ENCODE data around the gene UBE2D2.

UBE2D2 gene

DNA sequence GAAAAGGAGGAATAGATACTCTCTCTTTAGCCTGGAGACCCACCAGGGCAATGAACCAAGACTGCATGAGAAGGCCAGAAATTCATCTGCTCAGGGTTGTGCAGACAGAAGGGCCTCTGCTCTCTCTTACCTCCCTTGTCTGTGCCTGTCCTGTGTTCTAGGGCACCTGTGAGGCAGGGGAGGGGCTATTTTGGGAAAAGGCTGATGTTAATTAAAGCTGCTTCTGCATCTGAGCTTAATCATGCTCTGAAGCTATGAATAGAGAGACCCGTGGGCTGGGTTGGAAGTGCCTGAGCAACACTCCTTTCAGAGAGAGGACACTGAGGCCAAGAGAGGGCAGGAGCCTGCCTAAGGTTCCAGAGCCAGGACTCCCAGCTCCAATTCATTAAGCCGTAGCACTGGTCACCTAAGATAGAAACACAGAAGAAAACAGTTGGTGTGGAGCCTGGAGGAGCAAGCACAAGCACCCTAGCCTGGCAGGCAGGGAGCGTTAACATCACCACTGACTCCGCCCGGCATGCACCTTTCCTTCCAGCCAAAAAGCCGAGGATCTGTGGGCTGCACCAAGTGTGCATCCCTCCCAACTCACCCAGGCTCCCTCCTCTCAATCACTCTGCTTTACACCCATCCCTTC lies 47.2 kb upstream of the UBE2D2 start:
- Histone ChIP-seq H3K4ac (ENCODE audit: low read length) (no peak overlapping the region), H3K18ac (ENCODE audit: low read length) (no peak overlapping the region), H3K23ac (ENCODE audit: low read depth, low read length, poor library complexity) (no peak overlapping the region), H3K14ac (ENCODE audit: low read length) (no peak overlapping the region), H3K4me2 (ENCODE audit: insufficient read depth, low read length, poor library complexity, severe bottlenecking) (no peak overlapping the region), H2BK12ac (ENCODE audit: low read length) (no peak overlapping the region), H3K36me3 (replicated peaks in 1 of 2; ENCODE audit: control insufficient read depth in 2 of 2, insufficient read depth in 2 of 2, low read length in 2 of 2) (no peaks in the 10 kb centered on the region), H3K4me3 (ENCODE audit: low read length in 2 of 2) (peak overlapping the region in 1 of 2 donors; percentile 5), H2AK5ac (ENCODE audit: low read depth, low read length) (no peak overlapping the region), H2AFZ (ENCODE audit: low read length) (peak overlapping the region; percentile 53), H2BK5ac (ENCODE audit: low read length) (no peak overlapping the region), H3K79me1 (ENCODE audit: low read depth, low read length) (no peaks in the 10 kb centered on the region), H3K4me1 (ENCODE audit: control insufficient read depth in 2 of 2, insufficient read depth in 1 of 2, low read depth in 1 of 2, low read length in 2 of 2) (peaks cover 3 to 7% of the 10 kb centered on the region in 2 donors), H3K9me3 (replicated peaks in 1 of 2; ENCODE audit: control insufficient read depth in 2 of 2, insufficient read depth in 1 of 2, low read depth in 1 of 2, low read length in 2 of 2) (no peaks in the 10 kb centered on the region), H2BK120ac (ENCODE audit: low read depth, low read length) (no peak overlapping the region), H4K8ac (ENCODE audit: low read depth, low read length) (no peak overlapping the region), H3K27ac (replicated peaks; ENCODE audit: low read length) (no peak overlapping the region), H2BK15ac (ENCODE audit: low read length) (no peak overlapping the region), H4K91ac (ENCODE audit: low read depth, low read length, poor library complexity) (no peak overlapping the region), H3K27me3 (ENCODE audit: control insufficient read depth in 3 of 3, insufficient read depth in 3 of 3, low read depth in 1 of 3, low read length in 3 of 3) (peaks cover 0 to 2% (median 0%) of the 10 kb centered on the region in 3 experiments), H3K9ac (ENCODE audit: low read depth, low read length, poor library complexity) (no peak overlapping the region)
- no CpG with 5 or more reads among the region's 6 CpGs for WGBS, 2 donors (ENCODE audit: extremely low coverage in 2 of 2, insufficient read length in 2 of 2, insufficient replicate concordance in 1 of 2)
- no peak for DNase-seq (ENCODE audit: low spot score)

DNA sequence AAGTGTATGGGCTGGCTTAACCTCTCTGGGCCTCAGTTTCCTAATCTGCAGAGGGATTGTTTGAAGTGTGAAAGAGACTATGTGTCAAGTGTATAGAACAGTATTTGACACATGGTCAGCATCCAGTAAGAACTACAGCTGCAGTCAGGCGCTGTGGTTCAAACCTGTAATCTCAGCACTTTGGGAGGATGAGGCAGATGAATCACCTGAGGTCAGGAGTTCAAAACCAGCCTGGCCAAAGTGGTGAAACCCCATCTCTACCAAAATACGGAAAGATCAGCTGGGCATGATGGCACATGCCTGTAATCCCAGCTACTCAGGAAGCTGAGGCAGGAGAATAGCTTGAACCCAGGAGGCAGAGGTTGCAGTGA lies 46.7 kb upstream of the UBE2D2 start:
- no peaks in the 10 kb centered on the region for H3K27me3 ChIP-seq (ENCODE audit: control insufficient read depth in 3 of 3, insufficient read depth in 3 of 3, low read depth in 1 of 3, low read length in 3 of 3)
- H3K4me3 ChIP-seq (ENCODE audit: low read length in 2 of 2) = no peak overlapping the region
- no peak overlapping the region for H3K9ac ChIP-seq (ENCODE audit: low read depth, low read length, poor library complexity)
- H3K14ac ChIP-seq (ENCODE audit: low read length) = no peak overlapping the region
- no peak overlapping the region for H4K8ac ChIP-seq (ENCODE audit: low read depth, low read length)
- H2BK15ac ChIP-seq (ENCODE audit: low read length) = no peak overlapping the region
- H3K4me2 ChIP-seq (ENCODE audit: insufficient read depth, low read length, poor library complexity, severe bottlenecking) = no peak overlapping the region
- no peak overlapping the region for H2BK120ac ChIP-seq (ENCODE audit: low read depth, low read length)
- peaks cover 3 to 7% of the 10 kb centered on the region in 2 donors for H3K4me1 ChIP-seq (ENCODE audit: control insufficient read depth in 2 of 2, insufficient read depth in 1 of 2, low read depth in 1 of 2, low read length in 2 of 2)
- no peak overlapping the region for H3K18ac ChIP-seq (ENCODE audit: low read length)
- H4K91ac ChIP-seq (ENCODE audit: low read depth, low read length, poor library complexity) = no peak overlapping the region
- no peak overlapping the region for H2AK5ac ChIP-seq (ENCODE audit: low read depth, low read length)
- H3K27ac ChIP-seq (replicated peaks; ENCODE audit: low read length) = no peak overlapping the region
- H3K9me3 ChIP-seq (replicated peaks in 1 of 2; ENCODE audit: control insufficient read depth in 2 of 2, insufficient read depth in 1 of 2, low read depth in 1 of 2, low read length in 2 of 2) = no peaks in the 10 kb centered on the region
- no CpG with 5 or more reads among the region's 2 CpGs for WGBS, 2 donors (ENCODE audit: extremely low coverage in 2 of 2, insufficient read length in 2 of 2, insufficient replicate concordance in 1 of 2)
- H3K36me3 ChIP-seq (replicated peaks in 1 of 2; ENCODE audit: control insufficient read depth in 2 of 2, insufficient read depth in 2 of 2, low read length in 2 of 2) = no peaks in the 10 kb centered on the region
- H3K4ac ChIP-seq (ENCODE audit: low read length) = no peak overlapping the region
- no peak overlapping the region for H2BK5ac ChIP-seq (ENCODE audit: low read length)
- DNase-seq (ENCODE audit: low spot score) = no peak
- H3K23ac ChIP-seq (ENCODE audit: low read depth, low read length, poor library complexity) = no peak overlapping the region
- no peaks in the 10 kb centered on the region for H3K79me1 ChIP-seq (ENCODE audit: low read depth, low read length)
- H2BK12ac ChIP-seq (ENCODE audit: low read length) = no peak overlapping the region
- no peak overlapping the region for H2AFZ ChIP-seq (ENCODE audit: low read length)

DNA sequence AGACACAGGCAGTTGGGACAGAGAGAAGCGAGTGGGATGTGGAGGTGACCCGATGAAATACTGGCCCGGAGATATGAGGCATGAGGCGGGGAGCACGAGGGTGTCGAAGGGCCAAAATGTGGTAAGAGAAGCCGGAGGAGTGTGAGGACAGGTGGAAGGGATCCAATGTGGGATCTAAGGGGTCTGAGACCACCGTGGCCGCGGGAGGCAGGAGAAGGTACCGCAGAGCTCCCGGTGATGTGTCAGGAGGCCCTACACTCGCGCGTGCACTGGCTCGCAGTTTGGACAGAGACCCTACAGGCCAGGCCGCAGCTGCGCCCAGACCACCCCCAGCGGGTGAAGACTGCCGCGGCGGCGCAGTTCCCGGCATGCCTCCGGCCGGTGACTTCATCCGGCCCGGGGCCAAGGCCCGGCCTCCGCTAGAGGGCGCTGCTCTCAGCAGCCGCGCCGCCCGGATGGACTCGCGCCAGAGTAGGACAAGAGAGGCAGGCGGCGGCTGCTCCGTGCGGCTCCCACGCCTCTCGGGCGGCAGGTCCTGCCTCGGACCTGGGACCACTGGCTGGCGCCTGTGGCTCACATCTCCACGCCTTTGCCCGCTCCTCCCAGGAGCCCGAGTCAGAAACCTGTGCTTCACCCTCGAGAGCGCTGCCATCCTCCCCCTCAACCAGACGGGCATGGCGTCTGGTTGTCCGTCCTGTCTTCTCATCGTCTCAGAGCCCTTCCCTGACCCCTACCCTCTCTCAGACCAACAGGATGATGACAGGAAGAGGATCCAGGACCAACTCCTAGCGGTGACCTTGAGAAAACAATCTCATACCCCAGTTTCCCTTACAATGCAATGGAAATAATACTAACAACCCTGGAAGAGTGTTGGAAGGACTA lies 43.2 kb upstream of the UBE2D2 start:
- Histone ChIP-seq H3K9ac (ENCODE audit: low read depth, low read length, poor library complexity) (peak overlapping the region; percentile 75), H3K9me3 (replicated peaks in 1 of 2; ENCODE audit: control insufficient read depth in 2 of 2, insufficient read depth in 1 of 2, low read depth in 1 of 2, low read length in 2 of 2) (no peaks in the 10 kb centered on the region), H2BK5ac (ENCODE audit: low read length) (no peak overlapping the region), H3K23ac (ENCODE audit: low read depth, low read length, poor library complexity) (peak overlapping the region; percentile 90), H2AK5ac (ENCODE audit: low read depth, low read length) (no peak overlapping the region), H2BK120ac (ENCODE audit: low read depth, low read length) (no peak overlapping the region), H2BK12ac (ENCODE audit: low read length) (no peak overlapping the region), H3K27me3 (ENCODE audit: control insufficient read depth in 3 of 3, insufficient read depth in 3 of 3, low read depth in 1 of 3, low read length in 3 of 3) (no peaks in the 10 kb centered on the region), H3K4me3 (ENCODE audit: low read length in 2 of 2) (peak overlapping the region; percentile 47 to 79), H3K4me2 (ENCODE audit: insufficient read depth, low read length, poor library complexity, severe bottlenecking) (peak overlapping the region; percentile 54), H3K18ac (ENCODE audit: low read length) (peak overlapping the region; percentile 95), H2AFZ (ENCODE audit: low read length) (peak overlapping the region; percentile 85), H3K14ac (ENCODE audit: low read length) (no peak overlapping the region), H3K4ac (ENCODE audit: low read length) (no peak overlapping the region), H2BK15ac (ENCODE audit: low read length) (no peak overlapping the region), H3K4me1 (ENCODE audit: control insufficient read depth in 2 of 2, insufficient read depth in 1 of 2, low read depth in 1 of 2, low read length in 2 of 2) (peaks cover 3 to 7% of the 10 kb centered on the region in 2 donors), H3K79me1 (ENCODE audit: low read depth, low read length) (no peaks in the 10 kb centered on the region), H3K36me3 (replicated peaks in 1 of 2; ENCODE audit: control insufficient read depth in 2 of 2, insufficient read depth in 2 of 2, low read length in 2 of 2) (no peaks in the 10 kb centered on the region), H4K91ac (ENCODE audit: low read depth, low read length, poor library complexity) (no peak overlapping the region), H4K8ac (ENCODE audit: low read depth, low read length) (peak overlapping the region; percentile 3), H3K27ac (replicated peaks; ENCODE audit: low read length) (peak overlapping the region; percentile 77)
- peak; percentile 90 for DNase-seq (ENCODE audit: low spot score)
- no CpG with 5 or more reads among the region's 56 CpGs for WGBS, 2 donors (ENCODE audit: extremely low coverage in 2 of 2, insufficient read length in 2 of 2, insufficient replicate concordance in 1 of 2)

All from neuronal stem cell (in vitro differentiated cells).